ENCODE measurements around the gene CEP57.

CEP57 gene

DNA sequence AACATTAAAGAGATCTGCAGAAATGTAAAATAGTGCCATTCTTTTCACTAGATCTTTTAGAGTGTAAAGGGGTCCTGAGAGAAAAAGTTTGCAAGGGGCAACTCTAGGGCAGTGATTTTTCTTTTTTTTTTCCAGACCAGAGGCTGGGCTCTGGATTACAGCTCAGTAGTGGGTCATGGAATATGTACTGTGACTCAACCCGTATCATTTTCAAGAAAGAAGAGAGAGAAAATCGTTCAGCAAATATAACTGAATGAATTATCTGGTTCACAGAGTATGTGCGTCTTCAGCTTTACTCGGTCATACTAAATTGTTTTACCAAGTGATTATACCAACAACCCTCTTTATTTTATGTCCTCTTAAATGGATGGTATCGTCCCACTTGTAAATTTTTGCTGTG, 3.8 kb downstream of the CEP57 start:
- Histone ChIP-seq H3K36me3 (ENCODE audit: control insufficient read depth, insufficient read depth, low read length) (no peaks in the 10 kb centered on the region), H2AFZ (no peak overlapping the region), H3K9me3 (ENCODE audit: control insufficient read depth, low read length) (no peaks in the 10 kb centered on the region), H3K27ac (no peak overlapping the region), H3K27me3 (ENCODE audit: control insufficient read depth, insufficient read depth, low read length) (no peaks in the 10 kb centered on the region), H3K4me3 (ENCODE audit: low read depth, low read length) (no peak overlapping the region), H3K4me2 (ENCODE audit: low read length) (no peak overlapping the region), H3K79me2 (peaks cover 12% of the 10 kb centered on the region), H3K9ac (no peak overlapping the region), H3K4me1 (no peaks in the 10 kb centered on the region)
- TF ChIP-seq, protein P1, sequence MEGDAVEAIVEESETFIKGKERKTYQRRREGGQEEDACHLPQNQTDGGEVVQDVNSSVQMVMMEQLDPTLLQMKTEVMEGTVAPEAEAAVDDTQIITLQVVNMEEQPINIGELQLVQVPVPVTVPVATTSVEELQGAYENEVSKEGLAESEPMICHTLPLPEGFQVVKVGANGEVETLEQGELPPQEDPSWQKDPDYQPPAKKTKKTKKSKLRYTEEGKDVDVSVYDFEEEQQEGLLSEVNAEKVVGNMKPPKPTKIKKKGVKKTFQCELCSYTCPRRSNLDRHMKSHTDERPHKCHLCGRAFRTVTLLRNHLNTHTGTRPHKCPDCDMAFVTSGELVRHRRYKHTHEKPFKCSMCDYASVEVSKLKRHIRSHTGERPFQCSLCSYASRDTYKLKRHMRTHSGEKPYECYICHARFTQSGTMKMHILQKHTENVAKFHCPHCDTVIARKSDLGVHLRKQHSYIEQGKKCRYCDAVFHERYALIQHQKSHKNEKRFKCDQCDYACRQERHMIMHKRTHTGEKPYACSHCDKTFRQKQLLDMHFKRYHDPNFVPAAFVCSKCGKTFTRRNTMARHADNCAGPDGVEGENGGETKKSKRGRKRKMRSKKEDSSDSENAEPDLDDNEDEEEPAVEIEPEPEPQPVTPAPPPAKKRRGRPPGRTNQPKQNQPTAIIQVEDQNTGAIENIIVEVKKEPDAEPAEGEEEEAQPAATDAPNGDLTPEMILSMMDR (IDR thresholded peaks at IDR 0.05) = no peak

DNA sequence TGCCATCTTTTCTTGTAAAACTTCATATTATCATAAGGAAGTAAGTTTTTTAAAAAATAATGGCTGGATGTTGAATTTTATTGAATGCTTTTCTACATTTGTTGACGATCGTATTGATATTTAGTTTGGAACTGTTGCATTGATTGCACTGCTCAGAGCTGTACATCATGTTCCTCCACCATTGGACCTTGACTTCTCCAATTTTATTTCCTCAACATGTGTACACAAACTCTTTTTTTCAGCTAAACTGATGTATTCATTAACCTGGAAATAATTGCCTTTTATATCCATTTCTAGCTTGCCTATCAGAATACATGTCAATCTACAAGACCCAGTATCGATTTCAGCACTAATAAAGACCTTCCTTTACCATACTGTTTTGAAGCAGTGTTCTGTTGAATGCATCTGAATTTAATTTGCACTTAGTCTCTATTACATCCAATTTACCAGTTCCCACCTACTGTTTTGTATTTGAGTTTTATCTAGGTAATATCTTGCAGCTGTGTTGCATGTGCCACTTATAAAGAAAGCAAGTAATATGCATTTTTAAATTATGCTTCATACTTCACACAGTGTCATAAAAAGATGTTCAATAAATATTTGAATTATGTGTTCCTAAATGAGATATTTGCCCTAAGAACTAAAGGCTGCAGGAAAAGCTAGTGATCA, 5.5 kb downstream of the CEP57 start:
- no peak overlapping the region for H3K27ac ChIP-seq
- peaks cover 12% of the 10 kb centered on the region for H3K79me2 ChIP-seq
- no peaks in the 10 kb centered on the region for H3K9me3 ChIP-seq (ENCODE audit: control insufficient read depth, low read length)
- no peak overlapping the region for H3K4me2 ChIP-seq (ENCODE audit: low read length)
- TF ChIP-seq, protein P1 (IDR thresholded peaks at IDR 0.05) = no peak
- H3K27me3 ChIP-seq (ENCODE audit: control insufficient read depth, insufficient read depth, low read length) = no peaks in the 10 kb centered on the region
- H3K9ac ChIP-seq = no peak overlapping the region
- no peak overlapping the region for H2AFZ ChIP-seq
- no peak overlapping the region for H3K4me3 ChIP-seq (ENCODE audit: low read depth, low read length)
- H3K4me1 ChIP-seq = no peaks in the 10 kb centered on the region
- H3K36me3 ChIP-seq (ENCODE audit: control insufficient read depth, insufficient read depth, low read length) = no peaks in the 10 kb centered on the region

DNA sequence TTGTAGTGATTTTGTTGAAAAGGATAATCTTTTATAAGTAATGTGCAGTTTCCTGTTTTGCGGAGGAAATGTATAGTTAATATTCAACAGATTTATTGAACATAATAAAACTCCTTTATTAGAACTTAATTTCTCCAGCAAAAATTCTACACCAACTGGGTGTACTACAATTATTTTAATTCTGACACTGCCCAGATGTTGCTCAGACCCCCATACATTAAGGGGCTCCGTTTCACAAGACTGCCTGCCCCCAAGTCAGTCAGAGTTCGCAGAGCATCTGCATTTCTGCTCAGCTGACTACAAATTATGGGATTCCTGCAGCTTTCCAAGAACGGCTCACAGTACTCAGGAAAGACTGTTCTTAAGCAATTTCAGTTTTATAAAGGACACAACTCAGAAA, 6.2 kb downstream of the CEP57 start:
- H3K9ac ChIP-seq = no peak overlapping the region
- no peaks in the 10 kb centered on the region for H3K4me1 ChIP-seq

DNA sequence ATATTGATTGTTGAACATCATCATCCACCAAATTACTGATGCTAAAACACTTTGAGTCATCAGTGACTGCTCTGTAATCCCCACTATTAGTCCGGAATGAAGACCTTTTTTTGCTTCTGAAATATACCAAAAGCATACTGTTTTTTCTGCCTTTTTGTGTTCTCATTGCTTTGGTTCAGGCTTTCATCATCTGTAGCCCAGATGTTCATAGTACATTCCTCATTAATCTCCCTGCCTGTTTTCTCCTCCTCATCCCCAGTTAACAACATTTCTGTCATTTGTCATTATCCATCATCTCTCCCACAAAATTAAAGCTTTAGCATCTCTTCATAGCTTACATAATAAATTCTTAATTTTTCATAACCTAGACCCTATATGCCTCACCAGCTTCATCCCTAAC, 9.2 kb downstream of the CEP57 start:
- H2AFZ ChIP-seq = no peak overlapping the region
- no peaks in the 10 kb centered on the region for H3K9me3 ChIP-seq (ENCODE audit: control insufficient read depth, low read length)
- H3K36me3 ChIP-seq (ENCODE audit: control insufficient read depth, insufficient read depth, low read length) = no peaks in the 10 kb centered on the region
- H3K79me2 ChIP-seq = no peaks in the 10 kb centered on the region
- H3K4me1 ChIP-seq = no peaks in the 10 kb centered on the region
- H3K4me3 ChIP-seq (ENCODE audit: low read depth, low read length) = no peak overlapping the region
- H3K27ac ChIP-seq = no peak overlapping the region
- H3K27me3 ChIP-seq (ENCODE audit: control insufficient read depth, insufficient read depth, low read length) = no peaks in the 10 kb centered on the region
- TF ChIP-seq, protein P1 (IDR thresholded peaks at IDR 0.05) = no peak
- no peak overlapping the region for H3K9ac ChIP-seq
- H3K4me2 ChIP-seq (ENCODE audit: low read length) = no peak overlapping the region

More for the DNA sequence above, 6.2 kb downstream of the CEP57 start:
- TF ChIP-seq, protein P1 (IDR thresholded peaks at IDR 0.05) = no peak
- Histone ChIP-seq H3K4me2 (ENCODE audit: low read length) (no peak overlapping the region), H3K9me3 (ENCODE audit: control insufficient read depth, low read length) (no peaks in the 10 kb centered on the region), H2AFZ (no peak overlapping the region), H3K27me3 (ENCODE audit: control insufficient read depth, insufficient read depth, low read length) (no peaks in the 10 kb centered on the region), H3K79me2 (peaks cover 8% of the 10 kb centered on the region), H3K27ac (no peak overlapping the region), H3K36me3 (ENCODE audit: control insufficient read depth, insufficient read depth, low read length) (no peaks in the 10 kb centered on the region), H3K4me3 (ENCODE audit: low read depth, low read length) (no peak overlapping the region)

DNA sequence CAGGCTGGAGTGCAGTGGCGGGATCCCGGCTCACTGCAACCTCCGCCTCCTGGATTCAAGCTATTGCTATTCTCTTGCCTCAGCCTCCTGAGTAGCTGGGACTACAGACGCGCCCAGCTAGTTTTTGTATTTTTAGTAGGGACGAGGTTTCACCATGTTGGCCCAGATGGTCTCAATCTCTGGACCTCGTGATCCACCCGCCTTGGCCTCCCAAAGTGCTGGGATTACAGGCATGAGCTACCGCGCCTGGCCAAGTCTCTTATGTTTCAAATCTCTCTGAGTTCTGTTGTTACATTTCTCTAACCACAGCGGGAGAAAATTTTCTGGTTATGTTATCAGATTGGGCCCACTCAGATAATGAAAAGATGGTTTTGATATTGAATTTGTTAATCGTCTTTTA, 10.1 kb downstream of the CEP57 start:
- H3K27ac ChIP-seq = no peak overlapping the region
- H3K9ac ChIP-seq = no peak overlapping the region
- H3K79me2 ChIP-seq = no peaks in the 10 kb centered on the region
- H3K27me3 ChIP-seq (ENCODE audit: control insufficient read depth, insufficient read depth, low read length) = no peaks in the 10 kb centered on the region
- H2AFZ ChIP-seq = no peak overlapping the region
- H3K4me1 ChIP-seq = no peaks in the 10 kb centered on the region
- TF ChIP-seq, protein P1 (IDR thresholded peaks at IDR 0.05) = no peak
- H3K4me2 ChIP-seq (ENCODE audit: low read length) = no peak overlapping the region
- H3K9me3 ChIP-seq (ENCODE audit: control insufficient read depth, low read length) = no peaks in the 10 kb centered on the region
- no peaks in the 10 kb centered on the region for H3K36me3 ChIP-seq (ENCODE audit: control insufficient read depth, insufficient read depth, low read length)
- no peak overlapping the region for H3K4me3 ChIP-seq (ENCODE audit: low read depth, low read length)

Measured in parathyroid adenoma (tissue), 2 donors.